Liver (tissue), 3 donors: Measurements from ENCODE around the gene SOX6.

ENCODE experiments used
- ATF3 ChIP-seq: IDR thresholded peaks from 2 replicates; pipeline ENCODE4 v1.6.1; 2016; ENCODE audit warnings: antibody characterized with exemption
- CTCF ChIP-seq: fragments of 150-350 bp; IDR thresholded peaks from 2 replicates; pipeline ENCODE4 v1.5.1; 2017; ENCODE audit warnings: improper control_type of control experiment, low read depth, low read length; ENCODE audit not compliant: missing input control
- MAX ChIP-seq: IDR thresholded peaks from 2 replicates; pipeline ENCODE4 v1.6.1; 2016; ENCODE audit warnings: antibody characterized with exemption
- RAD21 ChIP-seq, 2 donors: IDR thresholded peaks; 2 replicates each; pipeline ENCODE4 v1.6.1; 2016; ENCODE audit warnings: antibody characterized with exemption in 2 of 2, mild to moderate bottlenecking in 2 of 2
- REST ChIP-seq: IDR thresholded peaks from 2 replicates; pipeline ENCODE4 v1.6.1; 2016; ENCODE audit warnings: antibody characterized with exemption, mild to moderate bottlenecking
- donor health status: healthy.
- donor health status: healthy.

- no peak for TF ChIP-seq REST
- TF ChIP-seq CTCF = no peak
- no peak for TF ChIP-seq RAD21 (IDR thresholded peaks at IDR 0.05)
- TF ChIP-seq MAX = no peak
- no peak for TF ChIP-seq ATF3
These were observed 375.1 kb downstream of the SOX6 start for GRCh38 chr11:15981292-15981691.
